HG02943 (cell line): Measurements from ENCODE around the gene CTH.
"Not testable (repeated sequence)": the region's sequence is repeated elsewhere in the genome, so short reads cannot be mapped to it uniquely, and the experiment has no call there.

ENCODE experiments used
- ATAC-seq: cut with Tn5 transposase; IDR thresholded peaks from one replicate; pipeline ENCODE4 v1.9.1; 2021; ENCODE audit warnings: mild to moderate bottlenecking, low read depth, moderate library complexity; ENCODE audit not compliant: unreplicated experiment

The CTH gene

GRCh38 chr1:70405780-70406416 lies 5.2 kb upstream of the CTH start:
- no peak for ATAC-seq

DNA sequence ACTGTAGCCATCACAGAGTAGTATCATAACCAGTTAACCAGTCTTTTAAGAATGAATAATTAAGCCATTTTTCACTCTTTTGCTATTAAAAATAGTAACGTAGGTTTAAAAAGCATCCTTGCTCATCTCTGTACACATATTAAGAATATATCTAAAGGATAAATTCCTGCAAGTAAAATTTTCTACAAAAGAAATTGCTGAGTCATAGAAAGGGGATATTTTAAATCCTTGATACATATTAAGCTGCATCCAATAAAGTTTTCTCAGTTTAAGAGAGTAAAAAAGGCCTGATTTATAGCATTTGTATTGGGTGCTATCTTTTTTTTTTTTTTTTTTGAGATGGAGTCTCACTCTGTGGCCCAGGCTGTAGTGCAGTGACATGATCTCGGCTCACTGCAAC lies 1.9 kb upstream of the CTH start:
- ATAC-seq, result no peak

DNA sequence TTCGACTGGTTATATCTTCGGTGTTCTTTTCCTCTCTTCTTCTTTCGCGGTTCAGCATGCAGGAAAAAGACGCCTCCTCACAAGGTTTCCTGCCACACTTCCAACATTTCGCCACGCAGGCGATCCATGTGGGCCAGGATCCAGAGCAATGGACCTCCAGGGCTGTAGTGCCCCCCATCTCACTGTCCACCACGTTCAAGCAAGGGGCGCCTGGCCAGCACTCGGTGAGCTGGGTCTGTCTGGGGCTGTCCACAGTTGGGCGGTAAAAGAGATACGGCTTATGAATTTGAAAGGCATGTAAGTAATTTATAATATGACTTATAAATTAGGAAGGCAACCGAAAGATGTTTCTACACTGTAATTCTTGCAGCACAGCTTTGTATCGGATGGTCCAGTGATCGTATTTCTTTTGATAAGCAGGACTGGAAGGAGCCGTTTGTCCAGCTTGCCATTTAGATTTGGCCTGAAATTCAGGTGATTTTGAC lies 334 bp downstream of the CTH start:
- ATAC-seq, result no peak

DNA sequence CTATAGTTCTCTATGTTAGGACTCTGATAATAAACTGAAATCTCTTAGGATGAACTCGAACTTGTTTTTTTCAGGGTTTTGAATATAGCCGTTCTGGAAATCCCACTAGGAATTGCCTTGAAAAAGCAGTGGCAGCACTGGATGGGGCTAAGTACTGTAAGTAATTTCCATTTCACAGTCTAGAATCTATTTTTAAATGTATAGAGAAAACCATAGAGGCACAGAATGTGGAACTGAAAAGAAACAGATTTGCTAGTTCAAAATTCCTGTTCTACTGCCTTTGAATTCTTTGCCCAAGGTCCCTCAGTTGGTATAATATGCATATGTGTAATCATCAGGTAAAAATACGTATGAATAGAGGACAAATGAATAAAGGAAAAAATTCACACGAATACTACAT lies 4.8 kb downstream of the CTH start:
- no peak for ATAC-seq

GRCh38 chr1:70418973-70419734 lies 8.1 kb downstream of the CTH start:
- not testable (repeated sequence) for ATAC-seq

DNA sequence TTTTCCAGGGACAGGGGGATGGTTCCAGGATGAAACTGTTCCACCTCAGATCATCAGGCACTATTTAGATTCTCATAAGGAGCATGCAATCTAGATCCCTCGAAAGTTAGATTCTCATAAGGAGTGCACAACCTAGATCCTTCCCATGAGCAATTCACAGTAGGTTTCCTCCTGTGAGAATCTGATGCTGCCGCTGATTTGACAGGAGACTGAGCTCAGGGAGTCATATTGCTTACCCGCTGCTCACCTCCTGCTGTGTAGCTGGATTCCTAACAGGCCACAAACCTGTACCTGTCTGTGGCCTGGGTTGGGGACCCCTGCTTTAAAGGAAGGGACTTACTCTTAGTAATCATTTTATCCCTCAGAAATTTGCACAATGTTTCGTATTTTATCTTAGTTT lies 9.3 kb downstream of the CTH start:
- no peak for ATAC-seq

DNA sequence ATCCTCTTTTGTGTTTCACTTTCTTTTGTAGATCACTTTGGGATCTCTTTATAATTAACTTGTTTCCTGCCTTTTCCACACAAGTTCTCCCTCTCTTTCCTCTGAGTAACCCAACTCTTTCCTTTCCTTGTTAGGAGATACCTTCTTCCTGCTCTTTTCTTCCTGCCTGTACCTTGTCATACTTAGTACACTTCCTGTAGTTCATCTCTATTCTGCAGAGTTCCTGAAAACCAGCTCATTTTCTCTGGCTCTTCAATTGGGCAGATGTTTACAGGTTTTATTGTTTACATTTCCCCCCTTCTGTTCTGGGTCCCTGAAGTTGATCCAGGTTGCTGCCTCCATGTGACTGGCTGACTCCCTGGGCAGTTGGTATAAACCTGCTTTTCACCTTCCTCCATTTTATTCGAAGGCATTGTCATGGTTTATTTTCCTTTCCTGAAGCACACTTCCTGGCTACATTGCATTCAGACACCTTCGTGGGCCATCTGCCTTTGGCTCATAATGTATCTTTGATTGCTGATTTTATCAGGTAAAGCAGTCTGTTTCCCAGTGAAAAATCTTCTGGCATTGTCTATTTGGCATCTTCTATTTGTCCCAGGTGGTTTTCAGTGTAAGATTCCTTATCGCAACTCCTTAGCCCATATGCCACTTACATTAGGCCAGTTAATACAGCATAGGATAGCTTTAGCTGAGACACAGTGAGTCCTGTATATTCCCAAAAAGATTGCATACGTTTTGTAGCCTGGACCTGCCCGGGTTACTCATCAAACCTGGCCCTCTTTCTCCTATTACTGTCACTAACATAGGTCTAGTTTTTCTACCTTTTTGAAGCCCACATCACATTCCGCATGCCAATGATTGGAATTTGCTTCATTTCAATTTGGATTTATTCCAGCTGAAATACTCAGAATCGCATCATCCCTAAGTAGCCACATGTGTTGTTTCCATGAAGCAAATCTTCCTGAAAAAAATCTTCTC lies 15.4 kb downstream of the CTH start:
- ATAC-seq, result no peak

DNA sequence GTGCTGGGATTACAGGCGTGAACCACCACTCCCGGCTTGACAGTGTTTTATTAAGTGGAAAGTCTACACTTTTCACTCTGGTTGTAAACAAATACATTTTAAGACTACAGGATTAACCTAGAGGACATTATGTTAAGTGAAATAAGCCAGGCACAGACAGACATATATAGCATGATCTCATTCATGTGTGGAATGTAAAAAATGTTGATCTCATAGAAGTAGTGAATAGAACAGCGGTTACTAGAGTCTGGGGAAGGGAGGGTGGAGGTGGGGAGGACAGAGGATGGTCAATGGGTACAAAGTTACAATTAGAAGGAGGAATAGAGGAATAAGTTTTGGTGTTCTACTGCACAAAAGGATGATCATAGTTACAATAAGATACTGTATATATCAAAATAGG lies 16.9 kb downstream of the CTH start:
- no peak for ATAC-seq

GRCh38 chr1:70429219-70429618 lies 18.2 kb downstream of the CTH start:
- ATAC-seq, result no peak

DNA sequence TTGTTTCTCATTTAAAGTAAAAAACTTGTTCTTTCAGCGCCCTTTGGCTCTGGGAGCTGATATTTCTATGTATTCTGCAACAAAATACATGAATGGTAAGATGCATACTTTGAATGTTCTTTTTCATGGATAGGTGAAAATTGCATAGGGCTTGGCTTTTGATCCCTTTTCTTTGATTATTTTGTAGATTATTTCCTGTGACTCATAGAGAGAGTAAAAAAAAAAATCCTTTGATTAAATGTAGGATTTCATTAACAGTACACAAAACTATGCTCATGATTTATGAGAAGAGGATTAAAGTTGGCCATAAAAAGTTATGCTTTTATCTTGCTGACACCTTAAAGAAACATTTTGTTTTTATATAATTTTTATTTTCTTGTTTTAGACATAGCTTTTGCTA lies 18.7 kb downstream of the CTH start:
- ATAC-seq, result no peak

DNA sequence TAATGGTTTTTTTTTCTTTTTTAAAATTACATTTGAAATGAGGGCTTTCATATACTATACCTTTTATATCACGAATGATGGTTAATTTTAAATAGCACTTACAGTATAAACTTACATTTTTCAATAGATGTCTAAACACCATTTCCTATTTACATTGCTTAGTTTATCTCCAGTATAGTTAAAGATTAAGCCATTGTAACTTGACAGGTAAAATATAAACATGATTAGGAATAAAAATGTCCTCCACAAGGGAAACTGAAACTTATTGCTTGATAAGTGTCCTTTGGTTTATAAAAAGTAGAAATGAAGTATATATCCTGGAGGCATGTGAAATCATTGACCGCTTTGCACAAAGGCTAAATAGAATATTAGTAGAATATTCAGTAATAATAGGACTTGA lies 20.2 kb downstream of the CTH start:
- no peak for ATAC-seq

DNA sequence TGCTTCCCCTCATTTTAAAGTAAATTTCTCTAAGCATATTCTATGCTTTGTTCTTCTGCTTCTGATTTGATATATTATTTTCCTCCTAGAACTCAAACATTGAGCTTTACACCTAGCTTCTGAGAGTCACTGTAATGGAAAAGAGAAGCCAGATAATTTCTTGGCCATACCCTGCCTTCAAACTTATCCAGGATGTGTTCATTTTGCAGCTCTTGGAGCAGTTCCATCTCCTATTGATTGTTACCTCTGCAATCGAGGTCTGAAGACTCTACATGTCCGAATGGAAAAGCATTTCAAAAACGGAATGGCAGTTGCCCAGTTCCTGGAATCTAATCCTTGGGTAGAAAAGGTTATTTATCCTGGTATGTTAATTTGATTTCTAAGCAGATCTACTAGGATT lies 20.8 kb downstream of the CTH start:
- ATAC-seq, result no peak

DNA sequence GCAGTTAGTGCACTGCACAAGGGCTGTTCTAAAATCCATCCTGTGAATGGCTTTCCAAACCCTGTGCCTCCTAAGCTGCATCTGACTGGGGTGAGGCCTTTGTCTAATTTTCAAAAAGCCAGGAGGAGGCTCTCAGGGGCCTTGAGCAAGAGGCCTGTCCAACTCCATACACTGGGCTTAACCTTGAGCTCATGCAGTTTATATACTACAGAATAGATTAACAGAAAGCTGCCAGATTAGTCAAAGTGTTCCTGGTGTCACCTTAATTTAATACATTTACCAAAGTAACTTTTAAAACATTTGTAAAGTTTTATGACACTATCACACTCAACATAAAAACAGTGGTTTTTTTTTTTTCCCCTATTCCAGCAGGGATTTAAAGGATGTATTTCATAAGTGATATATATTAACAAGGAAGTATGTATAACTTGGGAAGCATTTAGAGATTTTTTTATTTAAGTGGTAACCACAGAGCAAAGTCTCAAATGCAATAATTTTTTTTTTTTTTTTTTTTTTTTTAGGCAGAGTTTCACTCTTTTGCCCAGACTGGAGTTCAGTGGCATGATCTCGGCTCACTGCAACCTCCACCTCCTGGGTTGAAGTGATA lies 23.3 kb downstream of the CTH start:
- ATAC-seq, result no peak

- no peak for ATAC-seq
These were observed 25.7 kb downstream of the CTH start for GRCh38 chr1:70436622-70437251.

DNA sequence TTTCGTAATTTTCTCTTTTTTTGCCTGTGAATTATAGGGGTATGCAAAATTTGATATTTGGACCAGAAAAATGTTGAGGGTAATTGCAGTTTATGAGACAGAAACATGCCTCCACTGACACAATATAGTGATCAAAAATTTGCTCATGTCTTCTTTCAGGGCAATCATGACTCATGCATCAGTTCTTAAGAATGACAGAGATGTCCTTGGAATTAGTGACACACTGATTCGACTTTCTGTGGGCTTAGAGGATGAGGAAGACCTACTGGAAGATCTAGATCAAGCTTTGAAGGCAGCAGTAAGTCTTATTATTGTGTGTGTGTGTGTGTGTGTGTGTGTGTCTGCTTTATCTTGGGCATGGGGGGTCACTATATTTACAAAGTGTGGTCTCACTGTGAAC lies 27.5 kb downstream of the CTH start:
- ATAC-seq, result no peak

DNA sequence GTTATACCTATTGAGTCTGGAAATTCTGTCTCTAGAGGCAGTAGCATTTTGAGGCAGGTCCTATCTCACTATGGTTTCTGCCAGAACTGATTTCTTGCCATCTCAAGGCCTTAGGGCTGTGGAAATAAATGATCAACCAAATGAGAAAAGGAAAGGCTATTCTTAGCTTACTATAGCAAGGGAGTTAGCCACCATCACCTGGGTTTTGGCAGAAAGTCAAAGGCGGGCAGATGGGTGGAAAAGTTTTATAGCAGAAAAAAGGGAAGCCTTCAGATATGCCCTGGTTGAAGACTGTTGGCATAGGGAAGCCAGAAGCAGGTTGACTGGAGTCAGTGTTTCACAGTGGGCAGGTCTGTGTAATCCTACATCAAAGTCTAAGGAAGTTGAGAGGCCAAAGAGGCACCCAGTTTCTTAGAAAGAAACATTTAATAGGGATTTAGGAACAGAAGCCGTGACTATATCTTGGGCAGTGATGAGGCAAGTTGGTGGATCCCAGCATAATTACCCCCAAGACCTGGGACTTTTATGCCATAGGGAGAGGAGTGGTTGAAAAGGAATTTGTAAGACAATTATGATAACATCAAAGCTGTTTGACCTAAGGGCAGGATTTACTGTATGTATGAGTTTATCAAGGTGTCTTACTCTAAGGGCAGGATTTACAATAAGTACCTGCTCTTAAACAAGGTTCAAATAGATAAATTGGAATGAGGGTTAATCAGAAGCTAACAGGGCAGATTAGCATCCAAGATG lies 29.7 kb downstream of the CTH start:
- no peak for ATAC-seq

GRCh38 chr1:70441392-70442035 lies 30.4 kb downstream of the CTH start:
- ATAC-seq, result no peak

GRCh38 chr1:70442490-70442889 lies 31.4 kb downstream of the CTH start:
- no peak for ATAC-seq

- ATAC-seq, result no peak
These were observed 32.7 kb downstream of the CTH start for GRCh38 chr1:70443739-70444138.
